ENCODE measurements around the gene TSPAN13. TPM values are rescaled to one million over a fixed set of nuclear protein-coding genes. Genes with fewer than 3 reads are reported as not detected.

Gene TSPAN13
- total RNA-seq, 1 experiment from 2014 or later, result 31.1 TPM

GRCh38 chr7:16754856-16755317 lies 1.3 kb downstream of the TSPAN13 start:
- Histone ChIP-seq H3K4me1 (replicated peaks; ENCODE audit: insufficient read depth) (peaks cover 28% of the 10 kb centered on the region), H3K9me2 (ENCODE audit: insufficient read depth) (no peaks in the 10 kb centered on the region), H3K4me3 (peak overlapping the region; percentile 65), H2AFZ (peak overlapping the region; percentile 87), H3K9me3 (ENCODE audit: insufficient read depth, low read depth) (no peaks in the 10 kb centered on the region), H3K27me3 (ENCODE audit: insufficient read depth, low read depth) (no peaks in the 10 kb centered on the region), H3K4me2 (peak overlapping the region; percentile 79), H3K79me2 (ENCODE audit: low read depth) (peaks cover 52% of the 10 kb centered on the region), H3K36me3 (ENCODE audit: low read depth) (peaks cover 4% of the 10 kb centered on the region; the same call in 1 of the 2 replicates), H3F3A (ENCODE audit: insufficient read depth, low read depth) (peaks cover 18% of the 10 kb centered on the region), H4K20me1 (ENCODE audit: insufficient read depth) (no peaks in the 10 kb centered on the region), H3K27ac (peak overlapping the region; percentile 17)
- BruUV-seq (replicated peaks), result no TSS peak
- peak in 1 of 2 experiments; percentile 49 for DNase-seq
- TF ChIP-seq EZH2 (IDR thresholded peaks at IDR 0.05; ENCODE audit: low read depth) (no peak), CTCF (conservative IDR thresholded peaks at IDR 0.05) (no peak)
- POLR2A ChIA-PET (ENCODE audit: unreplicated experiment), result interaction anchor here (0.5 to 0.6 kb wide), 2 partner anchors 110 to 575 kb away, joined by 4 read pairs; no protein-coding TSS in a partner anchor
- CTCF ChIA-PET, result interaction anchor here (0.5 to 1.2 kb wide), 3 partner anchors 52 to 657 kb away, joined by 3 to 5 read pairs (median 3); no protein-coding TSS in a partner anchor
- intact Hi-C loops (cut with micrococcal nuclease; ENCODE audit: unreplicated experiment), result loop anchor here (5.0 kb wide), 2 partner anchors 108 to 162 kb away; partner anchors contain the start of genes ANKMY2 and BZW2

GRCh38 chr7:16755397-16755796 lies 1.8 kb downstream of the TSPAN13 start:
- ChIA-PET POLR2A (ENCODE audit: unreplicated experiment) (interaction anchor here (0.5 to 0.6 kb wide), 2 partner anchors 110 to 575 kb away, joined by 4 read pairs; no protein-coding TSS in a partner anchor), CTCF (interaction anchor here (0.5 to 0.8 kb wide), 2 partner anchors 52 to 136 kb away, joined by 3 read pairs; no protein-coding TSS in a partner anchor)
- DNase-seq, result peak in 1 of 2 experiments; percentile 78
- TF ChIP-seq EZH2 (IDR thresholded peaks at IDR 0.05; ENCODE audit: low read depth) (no peak), CTCF (conservative IDR thresholded peaks at IDR 0.05) (no peak)
- Histone ChIP-seq H3K79me2 (ENCODE audit: low read depth) (peaks cover 57% of the 10 kb centered on the region), H3K27me3 (ENCODE audit: insufficient read depth, low read depth) (no peaks in the 10 kb centered on the region), H3K27ac (peak overlapping the region; percentile 17), H3K4me2 (peak overlapping the region; percentile 79), H3K36me3 (ENCODE audit: low read depth) (peaks cover 4% of the 10 kb centered on the region; the same call in 1 of the 2 replicates), H2AFZ (peak overlapping the region; percentile 87; the same call in 1 of the 2 replicates), H3K4me3 (peak overlapping the region; percentile 65), H3F3A (ENCODE audit: insufficient read depth, low read depth) (peaks cover 18% of the 10 kb centered on the region), H3K9me3 (ENCODE audit: insufficient read depth, low read depth) (no peaks in the 10 kb centered on the region), H3K4me1 (replicated peaks; ENCODE audit: insufficient read depth) (peaks cover 28% of the 10 kb centered on the region), H3K9me2 (ENCODE audit: insufficient read depth) (no peaks in the 10 kb centered on the region), H4K20me1 (ENCODE audit: insufficient read depth) (no peaks in the 10 kb centered on the region)
- intact Hi-C loops (cut with micrococcal nuclease; ENCODE audit: unreplicated experiment), result no loop called here
- no TSS peak for BruUV-seq (replicated peaks)

GRCh38 chr7:16758036-16758435 lies 4.5 kb downstream of the TSPAN13 start:
- no peaks in the 10 kb centered on the region for H3K9me2 ChIP-seq (ENCODE audit: insufficient read depth)
- ChIA-PET POLR2A (ENCODE audit: unreplicated experiment) (no interaction called here), CTCF (no interaction called here)
- no peak overlapping the region for H3K27ac ChIP-seq
- TF ChIP-seq CTCF (conservative IDR thresholded peaks at IDR 0.05) (no peak), EZH2 (IDR thresholded peaks at IDR 0.05; ENCODE audit: low read depth) (no peak)
- H3K4me2 ChIP-seq, result no peak overlapping the region
- peaks cover 62% of the 10 kb centered on the region for H3K79me2 ChIP-seq (ENCODE audit: low read depth)
- no TSS peak for BruUV-seq (replicated peaks)
- H3K27me3 ChIP-seq (ENCODE audit: insufficient read depth, low read depth), result no peaks in the 10 kb centered on the region
- no peak for DNase-seq
- peaks cover 11% of the 10 kb centered on the region for H3F3A ChIP-seq (ENCODE audit: insufficient read depth, low read depth)
- no peaks in the 10 kb centered on the region for H4K20me1 ChIP-seq (ENCODE audit: insufficient read depth)
- H3K9me3 ChIP-seq (ENCODE audit: insufficient read depth, low read depth), result no peaks in the 10 kb centered on the region
- no peak overlapping the region for H3K4me3 ChIP-seq
- peaks cover 4% of the 10 kb centered on the region; the same call in 1 of the 2 replicates for H3K36me3 ChIP-seq (ENCODE audit: low read depth)
- H2AFZ ChIP-seq, result no peak overlapping the region
- H3K4me1 ChIP-seq (replicated peaks; ENCODE audit: insufficient read depth), result peaks cover 24% of the 10 kb centered on the region
- intact Hi-C loops (cut with micrococcal nuclease; ENCODE audit: unreplicated experiment), result no loop called here
